ENCODE measurements around the gene MALT1.

DNA sequence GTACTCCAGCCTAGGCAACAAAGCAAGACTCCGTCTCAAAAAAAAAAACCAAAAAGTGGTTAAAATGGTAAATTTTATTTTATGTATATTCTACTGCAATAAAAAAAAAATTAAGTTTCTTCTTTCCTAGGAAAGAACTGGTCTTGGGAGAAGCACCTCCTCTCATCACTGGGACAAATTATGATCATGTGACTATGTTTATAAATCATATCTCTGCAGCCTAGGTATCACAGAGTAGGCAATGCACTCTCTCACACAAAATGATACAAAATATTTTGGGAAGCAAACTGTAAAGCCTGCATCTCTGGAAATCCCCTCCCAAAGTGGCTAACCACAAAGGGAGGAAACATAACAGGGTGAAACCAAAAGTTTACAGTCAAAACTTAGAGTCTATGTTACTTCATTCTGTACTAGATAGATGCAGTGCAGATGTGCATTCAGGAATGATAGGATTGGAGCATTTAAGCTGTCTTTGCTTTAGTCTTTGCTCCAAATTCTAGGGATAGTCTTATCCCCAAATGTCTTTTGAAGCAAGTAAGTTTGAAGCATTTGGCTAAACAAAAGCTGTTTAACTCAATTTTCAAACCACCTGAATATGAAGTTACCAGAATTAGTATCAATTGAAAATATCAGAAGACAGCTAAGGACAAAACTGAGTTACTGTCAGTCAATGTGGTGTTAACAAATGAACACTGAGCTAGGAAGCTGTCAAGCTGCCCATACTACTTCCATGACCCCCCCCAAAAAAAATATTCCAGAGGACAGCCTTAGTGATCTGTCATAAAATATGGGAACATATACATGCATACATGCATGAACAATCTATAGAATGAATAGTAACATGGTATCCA, 21.1 kb upstream of the MALT1 start:
- TF ChIP-seq FOXM1 (IDR thresholded peaks at IDR 0.05; ENCODE audit: borderline replicate concordance) = no peak
- TF ChIP-seq SP1 (IDR thresholded peaks at IDR 0.05) = no peak
- TF ChIP-seq ARNT (IDR thresholded peaks at IDR 0.05) = no peak
- no peak for TF ChIP-seq FOXA1 (IDR thresholded peaks at IDR 0.05)
- no peak for TF ChIP-seq HDGF (IDR thresholded peaks at IDR 0.05; ENCODE audit: borderline replicate concordance)
- TF ChIP-seq ELF4 (IDR thresholded peaks at IDR 0.05) = no peak
- no peak for TF ChIP-seq PKNOX1 (IDR thresholded peaks at IDR 0.05)
